ENCODE results near the gene UBE2V1. TPM values are rescaled to one million over a fixed set of nuclear protein-coding genes. Genes with fewer than 3 reads are reported as not detected.

UBE2V1 gene
- total RNA-seq, 2 experiments from 2014 or later, result 57.3 to 143 TPM

GRCh38 chr20:50115591-50116367 is 2.8 kb upstream of the UBE2V1 start:
- H3K4me2 ChIP-seq (ENCODE audit: low read length), result peak overlapping the region; percentile 94
- CTCF ChIA-PET (ENCODE audit: unreplicated experiment), result interaction anchor here (0.5 to 1.2 kb wide), 4 partner anchors 16 to 678 kb away, joined by 3 to 4 read pairs (median 3); no protein-coding TSS in a partner anchor
- peak overlapping the region; percentile 22 for H3K27ac ChIP-seq (ENCODE audit: low read depth, low read length, poor library complexity, severe bottlenecking)
- TF ChIP-seq, protein P1, sequence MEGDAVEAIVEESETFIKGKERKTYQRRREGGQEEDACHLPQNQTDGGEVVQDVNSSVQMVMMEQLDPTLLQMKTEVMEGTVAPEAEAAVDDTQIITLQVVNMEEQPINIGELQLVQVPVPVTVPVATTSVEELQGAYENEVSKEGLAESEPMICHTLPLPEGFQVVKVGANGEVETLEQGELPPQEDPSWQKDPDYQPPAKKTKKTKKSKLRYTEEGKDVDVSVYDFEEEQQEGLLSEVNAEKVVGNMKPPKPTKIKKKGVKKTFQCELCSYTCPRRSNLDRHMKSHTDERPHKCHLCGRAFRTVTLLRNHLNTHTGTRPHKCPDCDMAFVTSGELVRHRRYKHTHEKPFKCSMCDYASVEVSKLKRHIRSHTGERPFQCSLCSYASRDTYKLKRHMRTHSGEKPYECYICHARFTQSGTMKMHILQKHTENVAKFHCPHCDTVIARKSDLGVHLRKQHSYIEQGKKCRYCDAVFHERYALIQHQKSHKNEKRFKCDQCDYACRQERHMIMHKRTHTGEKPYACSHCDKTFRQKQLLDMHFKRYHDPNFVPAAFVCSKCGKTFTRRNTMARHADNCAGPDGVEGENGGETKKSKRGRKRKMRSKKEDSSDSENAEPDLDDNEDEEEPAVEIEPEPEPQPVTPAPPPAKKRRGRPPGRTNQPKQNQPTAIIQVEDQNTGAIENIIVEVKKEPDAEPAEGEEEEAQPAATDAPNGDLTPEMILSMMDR (conservative IDR thresholded peaks at IDR 0.05; ENCODE audit: low read length), result no peak
- TF ChIP-seq EZH2phosphoT487 (IDR thresholded peaks at IDR 0.05; ENCODE audit: borderline replicate concordance, low read depth, low read length), result no peak
- peaks cover 6% of the 10 kb centered on the region; the same call in 1 of the 2 replicates for H3K36me3 ChIP-seq (ENCODE audit: insufficient read depth, low read length)
- peaks cover 40% of the 10 kb centered on the region for H3K79me2 ChIP-seq (ENCODE audit: insufficient read depth, low read depth, low read length)
- no peaks in the 10 kb centered on the region for H3K9me3 ChIP-seq (ENCODE audit: low read length)
- POLR2A ChIA-PET, result interaction anchor here (0.5 to 2.7 kb wide), 15 partner anchors 9 to 931 kb away, joined by 3 to 32 read pairs (median 3); partner anchors contain the start of genes CEBPB and PEDS1
- intact Hi-C loops (cut with micrococcal nuclease; ENCODE audit: unreplicated experiment), result loop anchor here (10.0 kb wide), 1 partner anchor 841 kb away; the partner anchor contains the start of gene ZNFX1
- H2AFZ ChIP-seq (ENCODE audit: low read length), result peak overlapping the region; percentile 96
- H3K4me1 ChIP-seq (ENCODE audit: insufficient read depth, low read length, poor library complexity, severe bottlenecking), result peaks cover 37% of the 10 kb centered on the region
- H4K20me1 ChIP-seq (ENCODE audit: insufficient read depth, low read length), result peaks cover 17% of the 10 kb centered on the region
- no TSS peak for BruUV-seq (replicated peaks)
- peak; percentile 93 for DNase-seq (ENCODE audit: low spot score)
- H3K9me2 ChIP-seq (ENCODE audit: insufficient read depth, low read length), result no peaks in the 10 kb centered on the region
- peak overlapping the region; percentile 83 for H3K4me3 ChIP-seq (ENCODE audit: low read depth, low read length, poor library complexity, severe bottlenecking)

DNA sequence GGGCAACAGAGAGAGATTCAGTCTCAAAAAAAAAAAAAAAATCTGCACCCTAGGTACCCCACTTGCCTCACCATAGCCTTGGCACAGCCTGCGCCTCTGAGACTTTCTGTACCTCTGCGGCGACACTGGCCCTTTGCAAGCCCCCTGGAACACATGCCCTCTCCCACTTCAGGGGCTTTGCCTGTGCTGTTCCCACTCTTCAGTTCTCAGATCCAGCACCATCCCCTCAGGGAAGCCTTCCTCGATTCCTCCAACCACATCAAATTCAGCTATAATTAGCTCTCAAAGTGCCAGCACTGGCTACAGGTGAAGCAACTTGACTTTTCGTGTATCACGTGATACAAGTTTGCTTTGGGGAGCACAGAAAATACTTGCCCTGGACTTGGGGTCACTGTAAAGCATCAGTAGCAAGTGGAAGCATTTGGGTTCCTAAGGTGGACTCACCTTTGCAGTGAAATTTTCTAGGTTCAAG is 2.1 kb upstream of the UBE2V1 start:
- peak overlapping the region; percentile 96; the same call in 1 of the 2 replicates for H2AFZ ChIP-seq (ENCODE audit: low read length)
- H3K9me2 ChIP-seq (ENCODE audit: insufficient read depth, low read length), result no peaks in the 10 kb centered on the region
- peaks cover 22% of the 10 kb centered on the region for H4K20me1 ChIP-seq (ENCODE audit: insufficient read depth, low read length)
- H3K9me3 ChIP-seq (ENCODE audit: low read length), result no peaks in the 10 kb centered on the region
- peak overlapping the region; percentile 22 for H3K27ac ChIP-seq (ENCODE audit: low read depth, low read length, poor library complexity, severe bottlenecking)
- H3K4me1 ChIP-seq (ENCODE audit: insufficient read depth, low read length, poor library complexity, severe bottlenecking), result peaks cover 44% of the 10 kb centered on the region
- H3K79me2 ChIP-seq (ENCODE audit: insufficient read depth, low read depth, low read length), result peaks cover 47% of the 10 kb centered on the region
- ChIA-PET CTCF (ENCODE audit: unreplicated experiment) (interaction anchor here (0.7 to 1.2 kb wide), 2 partner anchors 32 to 339 kb away, joined by 3 to 4 read pairs; no protein-coding TSS in a partner anchor), POLR2A (interaction anchor here (0.8 to 2.7 kb wide), 9 partner anchors 9 to 136 kb away, joined by 3 to 32 read pairs (median 4); partner anchors contain the start of genes CEBPB and PEDS1)
- H3K36me3 ChIP-seq (ENCODE audit: insufficient read depth, low read length), result peaks cover 7% of the 10 kb centered on the region; the same call in 1 of the 2 replicates
- H3K4me3 ChIP-seq (ENCODE audit: low read depth, low read length, poor library complexity, severe bottlenecking), result peak overlapping the region; percentile 83
- TF ChIP-seq EZH2phosphoT487 (IDR thresholded peaks at IDR 0.05; ENCODE audit: borderline replicate concordance, low read depth, low read length), result no peak
- TF ChIP-seq, protein P1 (conservative IDR thresholded peaks at IDR 0.05; ENCODE audit: low read length), result no peak
- no peak for DNase-seq (ENCODE audit: low spot score)
- BruUV-seq (replicated peaks), result no TSS peak
- peak overlapping the region; percentile 94 for H3K4me2 ChIP-seq (ENCODE audit: low read length)
- intact Hi-C loops (cut with micrococcal nuclease; ENCODE audit: unreplicated experiment), result loop anchor here (10.0 kb wide), 1 partner anchor 840 kb away; the partner anchor contains the start of gene ZNFX1
